Coronary artery (tissue), 2 donors: Measurements from ENCODE around the gene VIM.

ENCODE experiments used
- DNase-seq: peaks from one replicate; pipeline ENCODE4 v3.0.0-alpha.2; 2017; ENCODE audit warnings: low spot score
- H3K27ac ChIP-seq, 2 donors: fragments of 200-600 bp; sonication (generic); one replicate each; pipeline ENCODE4 v1.5.1; 2016 to 2019
- H3K4me3 ChIP-seq: fragments of 200-600 bp; sonication (generic); 2 replicates; pipeline ENCODE4 v1.5.1; 2016; ENCODE audit warnings: mild to moderate bottlenecking, moderate library complexity
- TF ChIP-seq, protein P1 (sequence below): fragments of 200-600 bp; sonication (generic); IDR thresholded peaks from one replicate; pipeline ENCODE4 v1.5.1; 2019; ENCODE audit warnings: antibody characterized with exemption

Gene VIM

DNA sequence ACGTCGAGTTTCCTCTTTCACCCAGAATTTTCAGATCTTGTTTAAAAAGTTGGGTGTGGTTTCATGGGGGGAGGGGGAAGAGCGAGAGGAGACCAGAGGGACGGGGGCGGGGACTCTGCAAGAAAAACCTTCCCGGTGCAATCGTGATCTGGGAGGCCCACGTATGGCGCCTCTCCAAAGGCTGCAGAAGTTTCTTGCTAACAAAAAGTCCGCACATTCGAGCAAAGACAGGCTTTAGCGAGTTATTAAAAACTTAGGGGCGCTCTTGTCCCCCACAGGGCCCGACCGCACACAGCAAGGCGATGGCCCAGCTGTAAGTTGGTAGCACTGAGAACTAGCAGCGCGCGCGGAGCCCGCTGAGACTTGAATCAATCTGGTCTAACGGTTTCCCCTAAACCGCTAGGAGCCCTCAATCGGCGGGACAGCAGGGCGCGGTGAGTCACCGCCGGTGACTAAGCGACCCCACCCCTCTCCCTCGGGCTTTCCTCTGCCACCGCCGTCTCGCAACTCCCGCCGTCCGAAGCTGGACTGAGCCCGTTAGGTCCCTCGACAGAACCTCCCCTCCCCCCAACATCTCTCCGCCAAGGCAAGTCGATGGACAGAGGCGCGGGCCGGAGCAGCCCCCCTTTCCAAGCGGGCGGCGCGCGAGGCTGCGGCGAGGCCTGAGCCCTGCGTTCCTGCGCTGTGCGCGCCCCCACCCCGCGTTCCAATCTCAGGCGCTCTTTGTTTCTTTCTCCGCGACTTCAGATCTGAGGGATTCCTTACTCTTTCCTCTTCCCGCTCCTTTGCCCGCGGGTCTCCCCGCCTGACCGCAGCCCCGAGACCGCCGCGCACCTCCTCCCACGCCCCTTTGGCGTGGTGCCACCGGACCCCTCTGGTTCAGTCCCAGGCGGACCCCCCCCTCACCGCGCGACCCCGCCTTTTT is at the start of gene VIM:
Gene VIM (plus strand): TSS at position 151 of the 925 bp plus-strand sequence. CDS start 1,182 bp downstream, outside the sequence.
- Histone ChIP-seq H3K4me3 (peak within 1 kb of the TSS; percentile 100), H3K27ac (peak within 1 kb of the TSS; percentile 99 to 100)
- peak; percentile 99 for DNase-seq
- TF ChIP-seq, protein P1, sequence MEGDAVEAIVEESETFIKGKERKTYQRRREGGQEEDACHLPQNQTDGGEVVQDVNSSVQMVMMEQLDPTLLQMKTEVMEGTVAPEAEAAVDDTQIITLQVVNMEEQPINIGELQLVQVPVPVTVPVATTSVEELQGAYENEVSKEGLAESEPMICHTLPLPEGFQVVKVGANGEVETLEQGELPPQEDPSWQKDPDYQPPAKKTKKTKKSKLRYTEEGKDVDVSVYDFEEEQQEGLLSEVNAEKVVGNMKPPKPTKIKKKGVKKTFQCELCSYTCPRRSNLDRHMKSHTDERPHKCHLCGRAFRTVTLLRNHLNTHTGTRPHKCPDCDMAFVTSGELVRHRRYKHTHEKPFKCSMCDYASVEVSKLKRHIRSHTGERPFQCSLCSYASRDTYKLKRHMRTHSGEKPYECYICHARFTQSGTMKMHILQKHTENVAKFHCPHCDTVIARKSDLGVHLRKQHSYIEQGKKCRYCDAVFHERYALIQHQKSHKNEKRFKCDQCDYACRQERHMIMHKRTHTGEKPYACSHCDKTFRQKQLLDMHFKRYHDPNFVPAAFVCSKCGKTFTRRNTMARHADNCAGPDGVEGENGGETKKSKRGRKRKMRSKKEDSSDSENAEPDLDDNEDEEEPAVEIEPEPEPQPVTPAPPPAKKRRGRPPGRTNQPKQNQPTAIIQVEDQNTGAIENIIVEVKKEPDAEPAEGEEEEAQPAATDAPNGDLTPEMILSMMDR: no peak

DNA sequence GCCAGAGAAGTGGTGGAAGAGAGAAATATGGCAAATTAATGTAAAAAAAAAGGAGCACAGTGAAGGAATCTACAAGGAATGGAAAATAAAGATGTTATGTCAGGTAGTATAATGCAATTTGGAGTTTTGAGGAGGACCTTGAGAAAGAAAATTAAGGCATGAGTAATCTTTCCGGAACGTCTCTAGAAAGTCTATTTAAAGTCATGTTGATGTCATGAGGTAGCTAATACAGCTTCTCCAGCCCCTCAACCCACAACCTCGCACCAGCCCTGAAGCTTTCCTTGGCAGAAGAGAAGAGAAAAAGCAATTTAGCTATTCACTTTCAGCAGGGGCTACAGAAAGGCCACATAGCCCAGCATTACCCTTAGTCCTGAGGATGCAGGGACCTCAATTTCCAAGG is 49.0 kb upstream of the VIM start:
- DNase-seq: no peak

GRCh38 chr10:17181110-17181509 is 46.9 kb upstream of the VIM start:
- Histone ChIP-seq H3K27ac (no peak overlapping the region), H3K4me3 (no peak overlapping the region)
- no peak for DNase-seq
- TF ChIP-seq, protein P1: no peak

More for the DNA sequence above, 49.0 kb upstream of the VIM start:
- Histone ChIP-seq H3K4me3 (no peak overlapping the region), H3K27ac (no peak overlapping the region)
- TF ChIP-seq, protein P1: no peak

- Histone ChIP-seq H3K4me3 (no peak overlapping the region), H3K27ac (no peak overlapping the region)
- TF ChIP-seq, protein P1: no peak
- no peak for DNase-seq
Observed at GRCh38 chr10:17181751-17182150, 46.3 kb upstream of the VIM start.

DNA sequence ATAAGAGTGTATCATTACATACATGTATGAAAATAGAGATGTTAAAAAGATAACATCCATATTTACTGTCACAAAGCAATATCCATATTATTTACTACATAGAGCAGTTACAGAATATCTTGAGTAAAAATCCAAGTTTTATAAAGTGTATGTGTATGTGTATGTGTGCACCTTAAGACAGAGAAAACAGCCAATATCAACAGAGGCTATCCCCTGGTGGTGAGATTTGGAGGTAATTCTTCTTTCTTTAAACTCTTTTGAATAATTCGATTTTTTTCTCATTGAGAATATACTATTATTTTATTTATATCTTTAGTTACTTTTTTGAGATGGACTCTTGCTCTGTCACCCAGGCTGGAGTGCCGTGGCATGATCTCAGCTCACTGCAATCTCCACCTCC is 44.9 kb upstream of the VIM start:
- H3K27ac ChIP-seq: no peak overlapping the region
- H3K4me3 ChIP-seq: no peak overlapping the region
- no peak for DNase-seq
- TF ChIP-seq, protein P1: no peak

DNA sequence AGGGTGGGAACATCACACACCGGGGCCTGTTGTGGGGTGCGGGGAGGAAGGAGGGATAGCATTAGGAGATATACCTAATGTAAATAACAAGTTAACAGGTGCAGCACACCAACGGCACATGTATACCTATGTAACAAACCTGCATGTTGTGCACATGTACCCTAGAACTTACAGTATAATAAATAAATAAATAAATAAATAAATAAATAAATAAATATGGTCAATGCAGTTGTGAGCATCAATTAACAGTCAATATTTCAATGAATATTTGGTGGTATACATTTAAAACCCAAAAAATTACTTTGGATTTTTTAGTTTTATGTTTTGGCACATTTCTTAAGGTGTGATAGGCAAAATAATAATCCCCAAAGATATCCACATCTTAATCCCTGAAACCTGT is 42.2 kb upstream of the VIM start:
- no peak for DNase-seq
- Histone ChIP-seq H3K4me3 (no peak overlapping the region), H3K27ac (no peak overlapping the region)
- TF ChIP-seq, protein P1: no peak

DNA sequence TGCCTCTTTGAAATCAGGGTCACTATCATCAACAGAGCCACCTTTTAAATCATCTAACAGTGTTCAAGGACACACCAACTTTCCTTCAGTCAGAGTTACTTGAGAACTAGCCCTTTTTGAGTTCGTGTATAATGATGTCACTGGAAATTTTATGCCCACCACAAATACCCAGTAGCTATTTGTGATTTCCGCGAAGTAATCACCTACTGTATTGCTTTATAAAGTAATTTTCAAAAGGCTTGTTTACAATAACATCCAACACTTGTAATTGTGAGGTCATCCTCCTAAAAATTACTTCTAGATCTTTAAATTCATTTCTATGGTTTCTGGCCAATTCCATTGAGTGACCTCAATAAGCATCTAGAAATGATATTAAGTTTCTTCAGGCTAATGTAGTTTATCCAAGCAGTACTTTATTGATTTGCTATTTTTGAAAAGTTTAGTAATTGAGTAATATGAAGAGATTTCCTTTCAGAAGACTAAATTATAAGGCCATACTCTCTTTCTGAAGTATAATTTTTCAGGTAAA is 39.3 kb upstream of the VIM start:
- no peak for DNase-seq

More for the DNA sequence above, 39.3 kb upstream of the VIM start:
- no peak overlapping the region for H3K4me3 ChIP-seq
- H3K27ac ChIP-seq: no peak overlapping the region
- TF ChIP-seq, protein P1: no peak
